Astrocyte (in vitro differentiated cells and primary cell): ENCODE measurements around the gene TAS2R20.

ENCODE experiments used
- EZH2 ChIP-seq: IDR thresholded peaks from 2 replicates; pipeline ENCODE4 v1.6.1; 2012; ENCODE audit warnings: mild to moderate bottlenecking, low read length, inconsistent platforms; ENCODE audit not compliant: insufficient read depth
- TF ChIP-seq, protein P1 (sequence below): IDR thresholded peaks from 2 replicates; pipeline ENCODE4 v1.5.1; 2011; ENCODE audit warnings: low read depth, mild to moderate bottlenecking, inconsistent platforms, low read length, moderate library complexity; ENCODE audit not compliant: insufficient read depth

GRCh38 chr12:10966314-10966713 lies 31.8 kb downstream of the TAS2R20 start:
- TF ChIP-seq, protein P1, sequence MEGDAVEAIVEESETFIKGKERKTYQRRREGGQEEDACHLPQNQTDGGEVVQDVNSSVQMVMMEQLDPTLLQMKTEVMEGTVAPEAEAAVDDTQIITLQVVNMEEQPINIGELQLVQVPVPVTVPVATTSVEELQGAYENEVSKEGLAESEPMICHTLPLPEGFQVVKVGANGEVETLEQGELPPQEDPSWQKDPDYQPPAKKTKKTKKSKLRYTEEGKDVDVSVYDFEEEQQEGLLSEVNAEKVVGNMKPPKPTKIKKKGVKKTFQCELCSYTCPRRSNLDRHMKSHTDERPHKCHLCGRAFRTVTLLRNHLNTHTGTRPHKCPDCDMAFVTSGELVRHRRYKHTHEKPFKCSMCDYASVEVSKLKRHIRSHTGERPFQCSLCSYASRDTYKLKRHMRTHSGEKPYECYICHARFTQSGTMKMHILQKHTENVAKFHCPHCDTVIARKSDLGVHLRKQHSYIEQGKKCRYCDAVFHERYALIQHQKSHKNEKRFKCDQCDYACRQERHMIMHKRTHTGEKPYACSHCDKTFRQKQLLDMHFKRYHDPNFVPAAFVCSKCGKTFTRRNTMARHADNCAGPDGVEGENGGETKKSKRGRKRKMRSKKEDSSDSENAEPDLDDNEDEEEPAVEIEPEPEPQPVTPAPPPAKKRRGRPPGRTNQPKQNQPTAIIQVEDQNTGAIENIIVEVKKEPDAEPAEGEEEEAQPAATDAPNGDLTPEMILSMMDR, result no peak
- no peak for TF ChIP-seq EZH2
